HEK293 (cell line): ENCODE data around the gene ALDH16A1.

Source experiments
- KLF1 ChIP-seq: fragments of 450-650 bp; formaldehyde crosslinking; IDR thresholded peaks from 2 replicates; pipeline ENCODE4 v1.5.1; 2016; ENCODE audit warnings: missing biosample characterization, missing genetic modification characterization
- ZBTB17 ChIP-seq: fragments of 450-650 bp; formaldehyde crosslinking; IDR thresholded peaks from 2 replicates; pipeline ENCODE4 v1.5.1; 2016; ENCODE audit warnings: missing biosample characterization, missing genetic modification characterization
- ZNF747 ChIP-seq: fragments of 450-650 bp; formaldehyde crosslinking; IDR thresholded peaks from 2 replicates; pipeline ENCODE4 v1.5.1; 2016; ENCODE audit warnings: missing biosample characterization, missing genetic modification characterization
- TF ChIP-seq, protein P1 (sequence below): fragments of 450-650 bp; formaldehyde crosslinking; IDR thresholded peaks from 2 replicates; pipeline ENCODE4 v1.5.1; 2016; ENCODE audit warnings: missing biosample characterization, missing genetic modification characterization
- TF ChIP-seq, protein P2 (sequence below): fragments of 450-650 bp; formaldehyde crosslinking; IDR thresholded peaks from 2 replicates; pipeline ENCODE4 v1.5.1; 2017; ENCODE audit warnings: missing biosample characterization, missing genetic modification characterization
- TF ChIP-seq, protein P3 (sequence below): fragments of 450-650 bp; formaldehyde crosslinking; IDR thresholded peaks from 2 replicates; pipeline ENCODE4 v1.5.1; 2016; ENCODE audit warnings: missing biosample characterization, missing genetic modification characterization, borderline replicate concordance

DNA sequence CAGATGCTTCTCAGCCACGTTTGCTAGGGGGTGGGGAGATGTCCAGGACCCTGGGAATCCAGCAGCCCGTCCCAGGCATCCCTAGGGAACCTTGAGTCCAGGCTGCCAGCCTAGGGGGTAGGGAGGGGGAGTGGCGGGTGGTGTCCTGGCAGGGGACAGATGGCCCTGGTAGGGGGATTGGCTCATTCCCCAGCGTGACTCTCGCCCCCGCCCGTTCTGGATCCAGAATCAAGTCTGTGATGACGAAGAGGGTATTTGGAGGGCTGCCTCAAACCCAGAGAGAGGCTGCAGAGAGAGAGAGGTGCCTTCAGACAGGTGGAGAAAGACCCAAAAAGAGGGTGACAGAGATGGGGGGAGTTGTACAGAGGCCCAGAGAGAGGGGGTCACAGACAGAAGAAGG, 15.8 kb upstream of the ALDH16A1 start:
- TF ChIP-seq ZBTB17: no peak
- TF ChIP-seq, protein P1, sequence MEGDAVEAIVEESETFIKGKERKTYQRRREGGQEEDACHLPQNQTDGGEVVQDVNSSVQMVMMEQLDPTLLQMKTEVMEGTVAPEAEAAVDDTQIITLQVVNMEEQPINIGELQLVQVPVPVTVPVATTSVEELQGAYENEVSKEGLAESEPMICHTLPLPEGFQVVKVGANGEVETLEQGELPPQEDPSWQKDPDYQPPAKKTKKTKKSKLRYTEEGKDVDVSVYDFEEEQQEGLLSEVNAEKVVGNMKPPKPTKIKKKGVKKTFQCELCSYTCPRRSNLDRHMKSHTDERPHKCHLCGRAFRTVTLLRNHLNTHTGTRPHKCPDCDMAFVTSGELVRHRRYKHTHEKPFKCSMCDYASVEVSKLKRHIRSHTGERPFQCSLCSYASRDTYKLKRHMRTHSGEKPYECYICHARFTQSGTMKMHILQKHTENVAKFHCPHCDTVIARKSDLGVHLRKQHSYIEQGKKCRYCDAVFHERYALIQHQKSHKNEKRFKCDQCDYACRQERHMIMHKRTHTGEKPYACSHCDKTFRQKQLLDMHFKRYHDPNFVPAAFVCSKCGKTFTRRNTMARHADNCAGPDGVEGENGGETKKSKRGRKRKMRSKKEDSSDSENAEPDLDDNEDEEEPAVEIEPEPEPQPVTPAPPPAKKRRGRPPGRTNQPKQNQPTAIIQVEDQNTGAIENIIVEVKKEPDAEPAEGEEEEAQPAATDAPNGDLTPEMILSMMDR (tag by site-specific recombination): no peak
- no peak for TF ChIP-seq KLF1 (tag by site-specific recombination)
- TF ChIP-seq, protein P2, sequence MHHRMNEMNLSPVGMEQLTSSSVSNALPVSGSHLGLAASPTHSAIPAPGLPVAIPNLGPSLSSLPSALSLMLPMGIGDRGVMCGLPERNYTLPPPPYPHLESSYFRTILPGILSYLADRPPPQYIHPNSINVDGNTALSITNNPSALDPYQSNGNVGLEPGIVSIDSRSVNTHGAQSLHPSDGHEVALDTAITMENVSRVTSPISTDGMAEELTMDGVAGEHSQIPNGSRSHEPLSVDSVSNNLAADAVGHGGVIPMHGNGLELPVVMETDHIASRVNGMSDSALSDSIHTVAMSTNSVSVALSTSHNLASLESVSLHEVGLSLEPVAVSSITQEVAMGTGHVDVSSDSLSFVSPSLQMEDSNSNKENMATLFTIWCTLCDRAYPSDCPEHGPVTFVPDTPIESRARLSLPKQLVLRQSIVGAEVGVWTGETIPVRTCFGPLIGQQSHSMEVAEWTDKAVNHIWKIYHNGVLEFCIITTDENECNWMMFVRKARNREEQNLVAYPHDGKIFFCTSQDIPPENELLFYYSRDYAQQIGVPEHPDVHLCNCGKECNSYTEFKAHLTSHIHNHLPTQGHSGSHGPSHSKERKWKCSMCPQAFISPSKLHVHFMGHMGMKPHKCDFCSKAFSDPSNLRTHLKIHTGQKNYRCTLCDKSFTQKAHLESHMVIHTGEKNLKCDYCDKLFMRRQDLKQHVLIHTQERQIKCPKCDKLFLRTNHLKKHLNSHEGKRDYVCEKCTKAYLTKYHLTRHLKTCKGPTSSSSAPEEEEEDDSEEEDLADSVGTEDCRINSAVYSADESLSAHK: no peak
- TF ChIP-seq, protein P3, sequence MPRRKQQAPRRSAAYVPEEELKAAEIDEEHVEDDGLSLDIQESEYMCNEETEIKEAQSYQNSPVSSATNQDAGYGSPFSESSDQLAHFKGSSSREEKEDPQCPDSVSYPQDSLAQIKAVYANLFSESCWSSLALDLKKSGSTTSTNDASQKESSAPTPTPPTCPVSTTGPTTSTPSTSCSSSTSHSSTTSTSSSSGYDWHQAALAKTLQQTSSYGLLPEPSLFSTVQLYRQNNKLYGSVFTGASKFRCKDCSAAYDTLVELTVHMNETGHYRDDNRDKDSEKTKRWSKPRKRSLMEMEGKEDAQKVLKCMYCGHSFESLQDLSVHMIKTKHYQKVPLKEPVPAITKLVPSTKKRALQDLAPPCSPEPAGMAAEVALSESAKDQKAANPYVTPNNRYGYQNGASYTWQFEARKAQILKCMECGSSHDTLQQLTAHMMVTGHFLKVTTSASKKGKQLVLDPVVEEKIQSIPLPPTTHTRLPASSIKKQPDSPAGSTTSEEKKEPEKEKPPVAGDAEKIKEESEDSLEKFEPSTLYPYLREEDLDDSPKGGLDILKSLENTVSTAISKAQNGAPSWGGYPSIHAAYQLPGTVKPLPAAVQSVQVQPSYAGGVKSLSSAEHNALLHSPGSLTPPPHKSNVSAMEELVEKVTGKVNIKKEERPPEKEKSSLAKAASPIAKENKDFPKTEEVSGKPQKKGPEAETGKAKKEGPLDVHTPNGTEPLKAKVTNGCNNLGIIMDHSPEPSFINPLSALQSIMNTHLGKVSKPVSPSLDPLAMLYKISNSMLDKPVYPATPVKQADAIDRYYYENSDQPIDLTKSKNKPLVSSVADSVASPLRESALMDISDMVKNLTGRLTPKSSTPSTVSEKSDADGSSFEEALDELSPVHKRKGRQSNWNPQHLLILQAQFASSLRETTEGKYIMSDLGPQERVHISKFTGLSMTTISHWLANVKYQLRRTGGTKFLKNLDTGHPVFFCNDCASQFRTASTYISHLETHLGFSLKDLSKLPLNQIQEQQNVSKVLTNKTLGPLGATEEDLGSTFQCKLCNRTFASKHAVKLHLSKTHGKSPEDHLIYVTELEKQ (tag by site-specific recombination): no peak
- no peak for TF ChIP-seq ZNF747 (tag by site-specific recombination)
